CD4-positive, CD25-positive, alpha-beta regulatory T cell (primary cell): ENCODE measurements around the gene PDE6A. TPM values are rescaled to one million over a fixed set of nuclear protein-coding genes. Genes with fewer than 3 reads are reported as not detected.

ENCODE experiments used
- ATAC-seq, 2 donors: fragments of 150-1000 bp; cut with Tn5 transposase; one replicate each; pipeline ENCODE4 v1.10.0; 2021; ENCODE audit warnings: low read depth in 2 of 2, moderate number of reproducible peaks in 2 of 2, moderate library complexity in 1 of 2
- DNase-seq, 3 donors: peaks; one replicate each; pipeline versions ENCODE4 v3.0.0 to v3.0.0-alpha.2; 2012 to 2022; ENCODE audit warnings: mixed read lengths in 1 of 3
- H3K27ac ChIP-seq: one replicate; pipeline ENCODE4 v1.7.0; 2013; ENCODE audit warnings: mild to moderate bottlenecking, low read length; ENCODE audit not compliant: insufficient read depth, poor library complexity, severe bottlenecking
- H3K27me3 ChIP-seq: one replicate; pipeline ENCODE4 v1.7.0; 2013; ENCODE audit warnings: low read length; ENCODE audit not compliant: control insufficient read depth, insufficient read depth
- H3K36me3 ChIP-seq: one replicate; pipeline ENCODE4 v1.7.0; 2013; ENCODE audit warnings: mild to moderate bottlenecking, low read length, moderate library complexity; ENCODE audit not compliant: control insufficient read depth, insufficient read depth
- H3K4me1 ChIP-seq: 2 replicates; pipeline ENCODE4 v1.7.0; 2013; ENCODE audit warnings: mild to moderate bottlenecking, low read length; ENCODE audit not compliant: insufficient read depth, control insufficient read depth, poor library complexity, severe bottlenecking
- H3K4me3 ChIP-seq: one replicate; pipeline ENCODE4 v1.7.0; 2013; ENCODE audit warnings: low read depth, mild to moderate bottlenecking, low read length, moderate library complexity
- H3K9me3 ChIP-seq, 2 experiments: 1 replicate in 1 of 2; 2 replicates in 1 of 2; pipeline ENCODE4 v1.7.0; 2013; ENCODE audit warnings: low read length in 2 of 2, mild to moderate bottlenecking in 1 of 2, moderate library complexity in 1 of 2; ENCODE audit not compliant: control insufficient read depth in 2 of 2
- H3K27ac Mint-ChIP-seq, 3 donors: one replicate each; pipeline ENCODE4 v1.8.0; 2020 to 2022; ENCODE audit warnings: mild to moderate bottlenecking in 3 of 3, mixed read lengths in 3 of 3, moderate library complexity in 2 of 3
- H3K27me3 Mint-ChIP-seq: one replicate; pipeline ENCODE4 v1.8.0; 2022; ENCODE audit warnings: mild to moderate bottlenecking, mixed read lengths
- H3K36me3 Mint-ChIP-seq: one replicate; pipeline ENCODE4 v1.8.0; 2020; ENCODE audit warnings: mixed read lengths
- H3K4me1 Mint-ChIP-seq, 4 donors: one replicate each; pipeline ENCODE4 v1.8.0; 2020 to 2022; ENCODE audit warnings: mixed read lengths in 4 of 4, mild to moderate bottlenecking in 1 of 4
- H3K4me3 Mint-ChIP-seq, 4 donors: one replicate each; pipeline ENCODE4 v1.8.0; 2020 to 2022; ENCODE audit warnings: mild to moderate bottlenecking in 4 of 4, mixed read lengths in 4 of 4, moderate library complexity in 3 of 4
- H3K9me3 Mint-ChIP-seq, 7 donors: one replicate each; pipeline ENCODE4 v1.8.0; 2020 to 2022; ENCODE audit warnings: mixed read lengths in 7 of 7, mild to moderate bottlenecking in 3 of 7, moderate library complexity in 2 of 7
- polyA plus RNA-seq, 4 donors: library from polyadenylated mRNA; unstranded; fragments of 300-500 nt; fragmentation: Illumina TruSeq; gene quantifications; one replicate each; pipeline ENCODE4 v1.2.3, GENCODE V29; 2021
- total RNA-seq: library from RNA; stranded (reverse); gene quantifications from one replicate; pipeline ENCODE4 v1.2.3, GENCODE V29; 2022

Gene PDE6A
- total and polyA plus RNA-seq, 5 donors from 2014 or later = not detected

DNA sequence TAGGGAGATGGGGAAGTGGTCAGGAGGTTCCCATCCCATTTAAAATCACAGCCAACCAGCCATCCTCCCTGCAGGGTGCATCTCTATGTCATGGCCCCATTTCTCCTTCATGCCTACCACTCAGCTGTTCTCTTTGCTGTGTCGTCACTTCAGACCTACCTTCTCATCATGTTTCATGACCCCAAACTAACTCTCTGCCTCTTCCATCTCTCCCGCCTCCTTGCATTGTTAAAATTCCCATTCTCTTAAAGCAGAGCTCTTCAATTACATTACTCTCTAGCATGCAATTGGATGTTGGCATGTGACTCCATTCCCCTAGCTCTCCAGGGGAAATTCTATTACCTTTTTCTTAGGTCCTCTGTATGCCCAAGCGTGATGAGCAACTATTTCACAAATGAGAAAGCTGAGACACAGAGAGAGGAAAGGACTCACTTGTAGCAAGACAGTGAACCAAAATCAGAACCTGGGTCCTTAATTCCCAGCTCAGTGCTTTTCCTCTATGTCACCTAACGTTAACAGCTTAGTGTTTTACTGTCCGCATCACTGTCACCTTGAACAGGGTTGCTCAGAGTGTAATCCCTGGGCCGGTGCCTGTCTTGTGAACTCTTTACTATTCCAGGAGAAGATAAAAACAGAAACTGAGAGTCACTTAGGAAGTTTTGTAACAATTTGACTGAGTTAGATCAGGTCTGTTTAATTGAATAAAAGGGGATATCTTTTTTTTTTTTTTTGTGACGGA, 28.1 kb downstream of the PDE6A start:
- Mint-ChIP-seq H3K4me3 (no peak overlapping the region), H3K27me3 (peaks cover 17% of the 10 kb centered on the region), H3K9me3 (peaks cover 0 to 1% (median 0%) of the 10 kb centered on the region in 7 donors), H3K4me1 (no peaks in the 10 kb centered on the region), H3K36me3 (no peaks in the 10 kb centered on the region), H3K27ac (no peak overlapping the region)
- Histone ChIP-seq H3K27ac (no peak overlapping the region), H3K36me3 (no peaks in the 10 kb centered on the region), H3K9me3 (no peaks in the 10 kb centered on the region), H3K4me1 (no peaks in the 10 kb centered on the region), H3K27me3 (no peaks in the 10 kb centered on the region), H3K4me3 (no peak overlapping the region)
- ATAC-seq (no peak), DNase-seq (no peak)

DNA sequence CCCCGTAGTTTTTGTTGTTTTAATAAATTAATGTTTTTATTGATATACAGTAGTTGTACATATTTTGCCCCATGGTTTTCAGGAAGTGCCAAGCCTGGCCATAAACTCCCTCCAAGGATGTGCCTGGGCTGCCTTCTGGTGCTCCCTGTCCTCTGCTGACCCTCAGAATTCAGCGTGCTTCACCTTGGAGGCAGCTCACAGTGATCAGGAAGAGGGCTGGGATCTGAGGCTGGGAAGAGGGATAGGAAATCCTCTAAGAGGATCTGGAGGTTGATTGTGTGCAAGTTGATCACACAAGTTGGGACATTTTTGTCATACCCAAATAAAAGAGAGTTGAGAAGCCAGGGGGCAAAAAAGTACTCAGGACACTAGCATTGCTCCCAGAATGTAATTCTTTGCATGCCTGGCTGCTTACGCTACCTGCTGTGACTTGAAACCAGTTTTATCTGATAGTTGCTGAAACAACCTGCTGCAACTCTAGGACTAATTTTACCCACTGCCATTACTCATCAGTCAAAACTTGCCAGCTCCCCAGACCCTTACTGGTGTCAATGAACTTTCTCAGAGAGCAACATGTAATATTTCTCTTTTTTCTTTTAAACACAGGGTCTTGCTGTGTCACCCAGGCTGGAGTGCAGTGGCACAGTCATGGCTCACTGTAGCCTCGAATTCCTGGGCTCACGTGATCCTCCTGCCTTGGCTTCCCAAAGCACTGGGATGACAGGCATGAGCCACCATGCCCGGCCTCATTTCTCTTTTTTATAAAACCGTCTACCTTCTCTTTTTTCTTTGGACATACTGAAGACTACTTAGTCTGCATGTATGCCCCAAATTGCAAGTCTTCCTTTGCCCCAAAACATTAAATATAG, 29.0 kb downstream of the PDE6A start:
- ATAC-seq = no peak
- H3K27ac ChIP-seq = no peak overlapping the region
- no peaks in the 10 kb centered on the region for H3K36me3 ChIP-seq
- H3K4me1 ChIP-seq = no peaks in the 10 kb centered on the region
- Mint-ChIP-seq H3K27ac (no peak overlapping the region), H3K27me3 (peaks cover 9% of the 10 kb centered on the region), H3K4me1 (no peaks in the 10 kb centered on the region), H3K36me3 (no peaks in the 10 kb centered on the region), H3K9me3 (peaks cover 0 to 2% (median 0%) of the 10 kb centered on the region in 7 donors), H3K4me3 (no peak overlapping the region)
- no peak overlapping the region for H3K4me3 ChIP-seq
- DNase-seq = no peak
- H3K9me3 ChIP-seq = no peaks in the 10 kb centered on the region
- H3K27me3 ChIP-seq = peaks cover 2% of the 10 kb centered on the region

DNA sequence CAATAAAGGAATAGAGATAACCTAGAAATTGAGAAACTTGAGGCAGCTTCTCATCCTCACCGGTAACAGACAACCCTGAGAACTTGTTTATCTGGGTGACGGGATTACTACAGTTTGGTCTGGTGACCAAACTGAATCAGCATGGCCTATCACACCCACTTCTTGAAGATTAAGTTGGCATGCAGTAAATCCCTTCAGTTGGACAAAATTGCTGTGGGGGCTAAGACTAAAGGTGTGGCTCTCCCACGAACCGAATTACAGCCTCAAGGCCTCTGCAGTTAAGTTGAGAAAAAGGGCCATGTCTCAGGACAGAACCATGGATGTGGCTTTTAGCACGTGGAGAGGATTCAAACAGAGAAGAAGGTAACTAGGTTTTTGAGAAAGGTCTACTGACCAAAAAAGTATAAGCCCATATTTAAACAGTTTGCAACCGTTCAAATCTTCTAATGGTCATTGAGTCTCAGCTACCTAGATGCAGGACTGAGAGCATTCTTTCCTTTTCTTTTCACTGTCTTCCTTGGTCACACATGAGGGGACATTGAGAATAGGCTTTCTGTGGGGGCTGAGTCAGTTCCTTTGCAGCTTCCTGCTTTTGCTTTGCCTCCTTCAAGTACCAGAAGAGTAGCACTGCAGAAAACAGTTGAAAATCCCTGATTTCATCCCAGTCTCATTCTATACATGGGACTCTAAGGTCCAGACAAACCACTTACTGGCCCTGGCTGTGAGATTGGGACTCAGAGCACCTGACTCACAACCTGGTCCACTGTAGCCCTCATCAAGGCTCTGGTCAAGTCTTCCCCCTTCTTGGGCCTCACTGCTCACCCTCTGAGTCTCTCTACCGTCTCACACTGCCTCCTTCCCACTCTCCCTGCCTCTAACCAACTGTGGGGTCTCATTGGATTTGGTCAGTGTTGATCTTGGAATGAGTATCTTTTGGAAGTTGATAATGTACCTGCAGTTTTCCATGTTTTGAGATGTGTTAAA, 30.9 kb downstream of the PDE6A start:
- Histone ChIP-seq H3K4me1 (no peaks in the 10 kb centered on the region), H3K4me3 (no peak overlapping the region), H3K9me3 (no peaks in the 10 kb centered on the region), H3K27ac (no peak overlapping the region), H3K36me3 (no peaks in the 10 kb centered on the region), H3K27me3 (peaks cover 9% of the 10 kb centered on the region)
- no peak overlapping the region for H3K4me3 Mint-ChIP-seq
- ATAC-seq = no peak
- DNase-seq = no peak
- peaks cover 0 to 2% (median 0%) of the 10 kb centered on the region in 7 donors for H3K9me3 Mint-ChIP-seq
- H3K36me3 Mint-ChIP-seq = no peaks in the 10 kb centered on the region
- H3K4me1 Mint-ChIP-seq = no peaks in the 10 kb centered on the region
- H3K27me3 Mint-ChIP-seq = peaks cover 15% of the 10 kb centered on the region
- H3K27ac Mint-ChIP-seq = peak overlapping the region in 1 of 3 donors; percentile 48

DNA sequence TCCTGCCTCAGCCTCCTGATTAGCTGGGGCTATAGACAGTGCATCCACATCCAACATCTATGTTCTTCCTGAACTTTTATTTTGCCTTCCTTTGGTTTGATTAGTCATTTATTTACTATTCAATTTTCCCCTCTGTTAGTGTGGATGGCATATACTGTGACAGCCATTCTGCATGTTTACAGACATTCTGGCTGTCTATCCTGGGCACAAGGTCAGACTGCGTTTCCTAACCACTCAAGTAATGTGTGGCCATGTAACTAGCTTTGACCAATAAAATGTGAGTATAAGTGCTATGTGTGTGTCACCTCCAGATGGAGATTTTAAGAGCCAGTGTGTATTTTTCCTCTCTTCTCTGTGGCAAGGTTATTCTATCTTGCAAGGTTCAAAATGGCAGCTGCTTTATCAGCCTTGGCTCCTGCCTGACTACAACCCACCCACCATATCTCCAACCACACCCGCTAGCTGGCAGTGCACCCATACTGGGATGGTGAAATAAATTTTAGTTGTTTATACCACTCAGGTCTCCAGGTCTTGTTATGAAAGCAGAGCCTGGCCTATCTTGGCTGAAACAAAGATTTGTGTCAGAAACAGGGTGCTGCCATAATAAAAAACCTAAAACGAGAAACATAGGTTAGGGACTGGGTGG, 32.2 kb downstream of the PDE6A start:
- Histone ChIP-seq H3K27me3 (peaks cover 11% of the 10 kb centered on the region), H3K27ac (no peak overlapping the region), H3K9me3 (no peaks in the 10 kb centered on the region), H3K4me3 (no peak overlapping the region), H3K36me3 (no peaks in the 10 kb centered on the region), H3K4me1 (no peaks in the 10 kb centered on the region)
- H3K4me1 Mint-ChIP-seq = no peaks in the 10 kb centered on the region
- H3K9me3 Mint-ChIP-seq = peaks cover 0 to 2% (median 0%) of the 10 kb centered on the region in 7 donors
- no peaks in the 10 kb centered on the region for H3K36me3 Mint-ChIP-seq
- no peak for ATAC-seq
- H3K4me3 Mint-ChIP-seq = no peak overlapping the region
- no peak for DNase-seq
- peak overlapping the region in 1 of 3 donors; percentile 44 for H3K27ac Mint-ChIP-seq
- peaks cover 22% of the 10 kb centered on the region for H3K27me3 Mint-ChIP-seq

DNA sequence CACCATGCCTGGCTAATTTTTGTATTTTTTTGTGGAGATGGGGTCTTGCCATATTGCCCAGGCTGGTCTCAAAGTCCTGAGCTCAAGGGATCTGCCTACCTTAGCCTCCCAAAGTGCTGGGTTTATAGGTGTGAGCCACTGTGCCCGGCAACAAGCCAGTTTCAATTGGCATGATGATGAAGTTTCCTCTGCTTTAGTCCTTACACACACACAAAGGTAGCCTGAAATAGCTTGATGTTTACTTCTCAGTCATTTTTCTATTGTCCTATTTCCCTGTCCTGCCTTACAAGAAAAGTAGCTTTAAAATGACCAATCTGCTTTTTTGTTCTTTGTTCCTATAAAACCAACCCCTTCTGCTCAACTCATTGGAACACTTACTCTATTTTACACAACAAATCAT, 33.6 kb downstream of the PDE6A start:
- no peaks in the 10 kb centered on the region for H3K36me3 ChIP-seq
- Mint-ChIP-seq H3K27ac (no peak overlapping the region), H3K36me3 (no peaks in the 10 kb centered on the region), H3K4me1 (no peaks in the 10 kb centered on the region), H3K9me3 (peaks cover 0 to 2% (median 0%) of the 10 kb centered on the region in 7 donors), H3K4me3 (no peak overlapping the region), H3K27me3 (peaks cover 15% of the 10 kb centered on the region)
- ATAC-seq = no peak
- no peak for DNase-seq
- no peaks in the 10 kb centered on the region for H3K4me1 ChIP-seq
- peaks cover 11% of the 10 kb centered on the region for H3K27me3 ChIP-seq
- H3K4me3 ChIP-seq = no peak overlapping the region
- no peaks in the 10 kb centered on the region for H3K9me3 ChIP-seq
- no peak overlapping the region for H3K27ac ChIP-seq

DNA sequence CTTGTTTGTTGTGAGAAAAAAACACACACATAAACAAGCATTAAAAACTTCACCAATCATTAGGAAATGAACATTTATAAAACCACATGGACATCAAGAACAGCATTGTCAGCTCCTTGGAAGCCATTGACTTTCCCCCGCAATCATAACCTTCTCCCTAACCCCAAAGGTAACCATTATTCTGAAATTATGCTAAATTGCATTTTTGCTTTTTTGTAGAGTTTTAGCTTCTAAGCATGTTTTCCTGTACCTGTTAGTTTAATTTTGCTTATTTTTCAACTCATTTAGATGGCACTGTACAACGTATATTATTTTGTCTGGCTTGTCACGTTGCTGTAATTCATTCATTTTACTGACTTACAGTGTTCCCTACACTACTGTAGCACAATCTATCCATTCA, 36.8 kb downstream of the PDE6A start:
- Mint-ChIP-seq H3K4me1 (peaks cover 0 to 2% (median 0%) of the 10 kb centered on the region in 4 donors), H3K27ac (no peak overlapping the region), H3K36me3 (no peaks in the 10 kb centered on the region), H3K9me3 (peaks cover 0 to 2% (median 0%) of the 10 kb centered on the region in 7 donors), H3K4me3 (no peak overlapping the region), H3K27me3 (peaks cover 15% of the 10 kb centered on the region)
- no peak for ATAC-seq
- no peaks in the 10 kb centered on the region for H3K9me3 ChIP-seq
- DNase-seq = no peak
- H3K36me3 ChIP-seq = no peaks in the 10 kb centered on the region
- H3K4me3 ChIP-seq = no peak overlapping the region
- no peaks in the 10 kb centered on the region for H3K4me1 ChIP-seq
- no peak overlapping the region for H3K27ac ChIP-seq
- peaks cover 11% of the 10 kb centered on the region for H3K27me3 ChIP-seq

DNA sequence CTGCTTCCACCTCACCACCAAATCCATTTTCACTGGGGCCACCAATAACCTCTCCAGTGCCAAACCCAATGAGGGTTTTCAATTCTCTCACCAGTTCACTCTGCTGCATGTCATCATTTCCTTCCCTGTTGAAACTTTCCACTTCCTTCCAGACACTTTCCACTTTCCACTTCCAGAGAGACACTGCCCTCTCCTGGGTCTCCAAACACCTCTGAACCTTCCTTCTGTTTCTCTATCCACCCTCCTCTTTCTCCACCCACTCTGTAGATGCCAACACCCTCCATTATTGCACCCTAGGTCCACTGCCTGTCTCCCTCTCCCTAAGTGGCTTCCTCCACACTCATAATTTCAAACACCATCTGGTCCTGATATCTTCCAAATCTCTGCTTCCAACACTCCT, 39.6 kb downstream of the PDE6A start:
- Histone ChIP-seq H3K36me3 (no peaks in the 10 kb centered on the region), H3K27ac (no peak overlapping the region), H3K9me3 (no peaks in the 10 kb centered on the region), H3K4me1 (no peaks in the 10 kb centered on the region), H3K4me3 (no peak overlapping the region), H3K27me3 (peaks cover 10% of the 10 kb centered on the region)
- H3K4me1 Mint-ChIP-seq = peaks cover 0 to 2% (median 0%) of the 10 kb centered on the region in 4 donors
- H3K27ac Mint-ChIP-seq = no peak overlapping the region
- H3K9me3 Mint-ChIP-seq = no peaks in the 10 kb centered on the region
- H3K36me3 Mint-ChIP-seq = no peaks in the 10 kb centered on the region
- peaks cover 9% of the 10 kb centered on the region for H3K27me3 Mint-ChIP-seq
- ATAC-seq (no peak), DNase-seq (no peak)
- no peak overlapping the region for H3K4me3 Mint-ChIP-seq
